ENCODE measurements around the gene ZNF837.

GRCh38 chr19:58393725-58394033 is 12.8 kb upstream of the ZNF837 start:
- no peak for TF ChIP-seq CTCF (conservative IDR thresholded peaks at IDR 0.05 in 1 of 2, IDR thresholded peaks at IDR 0.05 in 1 of 2; ENCODE audit: extremely low read depth in 1 of 2, insufficient read depth in 1 of 2, low read depth in 1 of 2, low read length in 2 of 2)
- no peak for TF ChIP-seq EZH2 (IDR thresholded peaks at IDR 0.05; ENCODE audit: borderline replicate concordance, low read length)
